HG03565 (cell line): ENCODE results near the gene ESRRB.

Source experiments
- ATAC-seq: cut with Tn5 transposase; IDR thresholded peaks from one replicate; pipeline ENCODE4 v1.9.1; 2021; ENCODE audit warnings: mild to moderate bottlenecking, moderate library complexity; ENCODE audit not compliant: unreplicated experiment

ESRRB gene

DNA sequence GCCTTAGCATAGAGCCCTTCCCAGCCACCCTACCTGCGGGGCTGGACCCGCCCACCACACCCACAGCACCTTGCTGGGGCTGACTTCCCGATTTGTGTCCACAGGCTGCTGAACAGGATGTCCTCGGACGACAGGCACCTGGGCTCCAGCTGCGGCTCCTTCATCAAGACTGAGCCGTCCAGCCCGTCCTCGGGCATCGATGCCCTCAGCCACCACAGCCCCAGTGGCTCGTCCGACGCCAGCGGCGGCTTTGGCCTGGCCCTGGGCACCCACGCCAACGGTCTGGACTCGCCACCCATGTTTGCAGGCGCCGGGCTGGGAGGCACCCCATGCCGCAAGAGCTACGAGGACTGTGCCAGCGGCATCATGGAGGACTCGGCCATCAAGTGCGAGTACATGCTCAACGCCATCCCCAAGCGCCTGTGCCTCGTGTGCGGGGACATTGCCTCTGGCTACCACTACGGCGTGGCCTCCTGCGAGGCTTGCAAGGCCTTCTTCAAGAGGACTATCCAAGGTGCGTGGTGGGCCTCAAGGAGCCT, 63.4 kb downstream of the ESRRB start:
- ATAC-seq, result no peak

GRCh38 chr14:76446486-76446885, 70.5 kb downstream of the ESRRB start:
- no peak for ATAC-seq

- no peak for ATAC-seq
Measured at GRCh38 chr14:76446921-76447320, 71.0 kb downstream of the ESRRB start.

GRCh38 chr14:76450476-76450875, 74.5 kb downstream of the ESRRB start:
- no peak for ATAC-seq

- no peak for ATAC-seq
Measured at GRCh38 chr14:76456200-76456599, 80.3 kb downstream of the ESRRB start.

DNA sequence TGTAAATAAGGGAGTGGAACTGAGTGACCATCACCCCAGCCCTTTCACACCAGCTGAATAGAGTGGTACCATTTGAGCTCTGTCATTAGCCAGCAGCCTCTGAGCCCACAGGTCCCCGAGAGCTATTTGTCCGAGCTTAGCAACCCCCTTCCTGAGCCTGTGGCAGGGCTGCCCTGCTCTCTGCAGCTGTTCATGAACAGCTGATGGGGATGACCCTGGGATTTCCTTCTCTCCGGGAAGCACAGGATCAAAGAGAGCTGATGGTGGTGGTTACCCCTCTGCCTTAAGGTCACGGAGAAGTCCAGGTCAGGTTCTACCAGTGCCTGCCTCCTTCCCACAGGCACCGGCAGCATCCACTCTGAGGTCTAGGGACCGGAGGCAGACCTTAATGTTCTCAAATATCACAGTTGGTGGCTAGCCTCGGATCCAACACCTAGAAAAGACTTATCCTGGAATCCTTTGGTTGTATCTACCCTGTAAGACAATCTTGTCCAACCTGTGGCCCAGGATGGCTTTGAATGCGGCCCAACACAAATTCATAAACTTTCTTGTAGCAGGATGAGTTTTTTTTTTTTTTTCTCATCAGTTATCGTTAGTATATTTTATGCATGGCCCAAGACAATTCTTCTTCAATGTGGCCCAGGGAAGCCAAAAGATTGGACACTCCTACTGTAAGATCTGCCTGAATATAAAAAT, 81.1 kb downstream of the ESRRB start:
- ATAC-seq, result no peak

- ATAC-seq, result no peak
Measured at GRCh38 chr14:76457841-76458240, 81.9 kb downstream of the ESRRB start.

- no peak for ATAC-seq
Measured at GRCh38 chr14:76461886-76462285, 85.9 kb downstream of the ESRRB start.

DNA sequence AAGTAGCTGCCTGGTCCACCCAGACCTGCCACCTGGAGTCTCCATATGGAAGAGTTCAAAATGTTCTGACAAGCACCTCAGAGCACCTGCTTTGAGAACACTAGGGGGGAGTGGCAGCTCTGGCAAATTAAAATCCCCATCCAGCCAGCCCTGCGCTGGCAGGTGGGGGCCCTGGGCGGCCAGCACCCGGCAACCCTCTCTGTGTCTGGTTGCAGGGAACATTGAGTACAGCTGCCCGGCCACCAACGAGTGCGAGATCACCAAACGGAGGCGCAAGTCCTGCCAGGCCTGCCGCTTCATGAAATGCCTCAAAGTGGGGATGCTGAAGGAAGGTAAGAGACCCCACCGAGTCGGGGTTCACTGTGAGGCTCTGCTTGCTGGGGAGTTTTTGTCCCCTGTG, 86.4 kb downstream of the ESRRB start:
- ATAC-seq, result no peak

DNA sequence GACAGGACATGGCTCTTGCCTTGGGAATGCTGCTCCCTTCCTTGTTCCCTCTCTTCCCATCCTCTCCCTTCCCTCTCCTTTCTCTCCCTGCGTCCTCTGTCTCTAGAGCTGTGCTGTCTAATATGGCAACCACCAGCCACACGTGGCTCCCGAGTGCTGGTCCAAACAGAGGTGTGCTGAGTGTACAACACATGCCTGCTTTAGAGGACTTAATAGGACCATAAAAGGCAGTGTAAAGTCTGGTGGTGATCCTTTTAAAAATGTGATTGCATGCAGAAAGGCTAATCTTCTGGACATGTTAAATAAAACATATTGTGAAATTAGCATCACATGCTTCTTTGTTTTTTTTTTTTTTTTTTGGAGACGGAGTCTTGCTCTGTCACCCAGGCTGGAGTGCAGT, 87.2 kb downstream of the ESRRB start:
- no peak for ATAC-seq

DNA sequence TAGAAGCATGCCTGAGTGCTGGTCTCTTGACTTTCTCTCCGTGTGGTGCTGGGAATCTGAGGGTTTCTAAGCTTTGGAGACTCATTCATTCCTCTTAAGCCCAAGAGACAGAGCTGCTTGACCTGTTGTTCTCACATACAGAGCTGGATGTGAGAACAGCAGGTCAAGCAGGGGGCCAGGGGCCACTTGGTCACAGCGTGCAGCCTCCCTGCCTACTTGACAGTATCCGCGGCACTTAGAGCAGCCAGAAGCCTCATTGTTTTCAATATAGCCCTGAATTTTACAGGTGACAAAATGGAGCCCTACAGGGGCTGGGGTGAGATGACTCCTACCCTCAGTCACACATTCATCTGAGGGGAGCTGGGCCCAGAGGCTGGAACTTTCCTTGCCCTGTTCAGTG, 88.9 kb downstream of the ESRRB start:
- no peak for ATAC-seq

- ATAC-seq, result no peak
Measured at GRCh38 chr14:76465664-76466063, 89.7 kb downstream of the ESRRB start.

DNA sequence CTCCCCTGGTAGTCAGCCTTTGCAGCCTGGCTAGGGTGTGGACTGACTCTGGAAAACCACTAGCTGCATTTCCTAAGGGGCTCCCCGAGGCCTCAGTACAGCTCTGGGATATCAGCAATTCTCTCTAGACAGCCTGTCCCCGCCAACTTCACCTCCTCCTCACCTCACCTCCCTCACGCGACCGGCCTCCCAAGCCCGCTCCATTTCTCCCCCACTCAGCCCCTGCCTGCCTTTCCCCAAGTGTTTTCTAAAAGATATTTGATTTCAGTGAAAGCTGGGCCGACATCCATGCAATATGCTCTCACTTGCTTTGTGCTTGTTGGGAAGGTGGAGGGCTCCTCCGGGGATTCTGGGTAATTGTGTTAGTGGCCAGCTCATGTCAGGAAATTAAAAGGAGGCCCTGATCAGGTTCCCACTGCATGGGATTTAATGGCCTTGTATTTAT, 91.8 kb downstream of the ESRRB start:
- ATAC-seq, result no peak

GRCh38 chr14:76472199-76472723, 96.3 kb downstream of the ESRRB start:
- no peak for ATAC-seq

GRCh38 chr14:76473481-76474263, 97.7 kb downstream of the ESRRB start:
- no peak for ATAC-seq

DNA sequence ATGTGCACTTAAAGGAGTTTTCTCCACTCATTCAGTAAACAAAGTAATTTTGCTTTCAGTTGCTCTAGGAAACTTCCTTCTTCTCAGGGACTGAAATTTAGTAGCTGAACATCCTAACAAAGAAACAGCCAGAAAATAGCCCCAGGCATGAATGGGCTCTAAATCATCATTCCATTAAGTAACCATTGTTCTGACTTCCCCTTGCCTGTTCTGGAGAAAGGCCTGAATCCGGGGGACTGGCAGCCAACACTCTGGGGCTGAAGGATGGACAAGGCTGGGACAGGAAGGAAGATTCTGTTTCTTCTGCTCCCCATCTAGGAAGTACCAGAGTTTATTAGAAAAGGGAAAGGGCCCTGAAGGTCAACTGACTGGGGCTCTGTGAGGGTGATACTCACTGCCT, 104.5 kb downstream of the ESRRB start:
- no peak for ATAC-seq

DNA sequence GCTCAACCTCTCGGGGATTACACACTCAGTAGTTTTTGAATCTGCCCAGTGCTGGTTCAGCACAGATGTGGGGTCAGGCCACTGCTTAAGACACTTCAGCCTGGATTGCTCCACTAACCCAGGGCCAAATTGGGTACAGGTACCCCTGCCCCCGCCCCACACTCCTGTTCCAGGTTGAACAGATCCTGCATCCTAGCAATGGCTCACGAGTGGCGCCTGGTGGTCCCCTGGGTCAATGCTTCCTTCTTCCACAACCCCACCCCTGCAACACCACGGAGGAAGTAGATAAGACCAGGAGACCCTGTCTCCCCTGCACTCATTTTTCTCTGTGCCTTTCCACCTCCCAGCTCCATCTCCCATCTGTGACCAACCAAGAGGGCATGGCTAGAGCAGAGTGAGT, 108.4 kb downstream of the ESRRB start:
- no peak for ATAC-seq

DNA sequence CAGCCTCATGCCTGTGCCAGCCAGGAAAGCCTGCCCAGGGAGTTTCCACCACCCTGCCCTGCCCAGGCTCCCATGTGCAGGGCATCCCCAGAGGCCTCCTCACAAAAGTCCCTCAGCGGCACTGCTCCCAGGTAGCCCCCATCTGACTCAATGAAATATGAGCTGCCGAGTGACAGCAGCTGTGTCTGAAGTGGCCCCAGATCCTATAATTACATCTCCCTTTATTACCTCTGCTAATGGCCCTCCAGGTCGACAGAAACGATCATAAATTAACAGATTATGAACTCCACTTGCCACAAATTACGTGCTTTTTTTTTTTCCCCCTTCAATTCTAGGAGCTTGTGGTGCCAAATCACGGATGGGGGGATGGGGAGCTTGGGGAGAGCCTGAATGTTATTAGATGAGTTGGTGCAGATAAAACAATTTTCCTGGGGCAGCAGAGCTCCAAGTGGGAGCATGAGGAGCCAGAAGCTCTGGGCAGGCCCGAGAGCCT, 110.4 kb downstream of the ESRRB start:
- no peak for ATAC-seq

DNA sequence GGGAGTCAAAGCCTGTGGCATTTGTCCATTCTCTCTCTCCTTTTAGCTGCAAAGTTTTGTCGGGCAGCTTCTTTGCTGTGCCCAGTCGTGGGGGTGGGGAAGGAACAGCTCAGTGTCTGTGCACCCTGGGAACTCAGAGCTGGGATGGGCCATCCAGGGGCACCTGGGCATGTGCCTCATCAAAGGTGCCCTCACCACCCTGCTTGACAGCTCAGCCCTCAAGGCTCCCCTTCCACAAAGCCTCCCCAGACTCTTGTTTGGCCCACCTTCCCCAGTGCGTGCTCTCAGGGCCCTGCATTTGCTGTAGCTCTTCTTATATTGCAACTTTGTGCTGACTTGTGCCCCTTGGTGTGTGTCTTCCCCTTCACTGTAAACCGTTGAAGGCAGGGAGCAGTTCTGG, 112.6 kb downstream of the ESRRB start:
- no peak for ATAC-seq

DNA sequence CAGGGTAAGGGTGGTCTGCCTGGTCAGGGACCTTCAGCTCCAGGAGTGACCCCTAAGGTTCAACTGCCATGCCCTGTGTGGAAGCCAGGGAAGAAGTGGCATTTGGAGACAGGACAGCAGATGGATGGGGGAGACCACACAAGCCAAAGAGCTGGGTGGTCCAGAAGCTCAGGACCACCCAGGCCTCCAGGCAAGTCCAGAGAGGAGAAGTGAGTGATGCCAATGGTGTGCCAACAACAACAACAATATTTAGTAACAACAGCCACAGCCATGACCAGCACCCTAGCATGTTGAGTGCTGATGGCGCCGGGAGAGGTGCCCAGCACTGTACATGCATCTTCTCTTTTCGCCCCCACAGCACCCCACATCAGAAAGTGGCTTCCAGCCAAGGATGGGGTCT, 113.7 kb downstream of the ESRRB start:
- no peak for ATAC-seq

DNA sequence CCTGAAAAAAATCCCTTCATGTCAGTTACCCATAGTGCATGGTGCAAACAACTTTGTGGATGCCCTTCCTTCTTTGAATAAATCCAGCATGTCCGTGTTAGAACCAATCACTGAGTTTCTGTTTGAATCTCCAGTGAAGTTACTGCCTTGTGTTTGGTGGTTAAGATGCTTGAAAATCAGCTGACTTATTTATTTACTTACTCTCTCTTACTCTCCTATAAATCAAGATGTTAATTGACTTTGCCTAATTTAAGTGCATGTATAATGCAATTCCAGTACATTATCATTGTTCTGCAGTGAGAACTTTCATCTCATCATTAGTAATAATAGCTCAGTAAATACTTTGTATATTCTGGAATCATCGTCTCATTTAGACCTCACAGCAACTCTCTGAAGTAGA, 114.2 kb downstream of the ESRRB start:
- no peak for ATAC-seq

GRCh38 chr14:76490735-76491134, 114.8 kb downstream of the ESRRB start:
- no peak for ATAC-seq
